HG03064 (cell line): Measurements from ENCODE around the gene TOPAZ1.

Experiments used
- ATAC-seq: cut with Tn5 transposase; IDR thresholded peaks from one replicate; pipeline ENCODE4 v1.9.1; 2021; ENCODE audit warnings: low read depth; ENCODE audit not compliant: unreplicated experiment

TOPAZ1 gene

GRCh38 chr3:44241706-44242105 lies at the start of gene TOPAZ1:
TOPAZ1 (plus strand) TSS chr3:44241886; CDS start chr3:44242054, 168 bp downstream.
- ATAC-seq, result no peak

GRCh38 chr3:44198284-44199269 lies 43.1 kb upstream of the TOPAZ1 start:
- no peak for ATAC-seq

GRCh38 chr3:44206261-44206660 lies 35.4 kb upstream of the TOPAZ1 start:
- ATAC-seq, result no peak

- no peak for ATAC-seq
Observed at GRCh38 chr3:44206862-44207652, 34.6 kb upstream of the TOPAZ1 start.

- no peak for ATAC-seq
Observed at GRCh38 chr3:44208086-44208485, 33.6 kb upstream of the TOPAZ1 start.

GRCh38 chr3:44208568-44208967 lies 33.1 kb upstream of the TOPAZ1 start:
- ATAC-seq, result no peak

GRCh38 chr3:44210967-44211366 lies 30.7 kb upstream of the TOPAZ1 start:
- ATAC-seq, result no peak

GRCh38 chr3:44222337-44222736 lies 19.3 kb upstream of the TOPAZ1 start:
- no peak for ATAC-seq

- ATAC-seq, result no peak
Observed at GRCh38 chr3:44223299-44223698, 18.4 kb upstream of the TOPAZ1 start.

- ATAC-seq, result no peak
Observed at GRCh38 chr3:44224131-44224530, 17.6 kb upstream of the TOPAZ1 start.

- no peak for ATAC-seq
Observed at GRCh38 chr3:44226573-44226972, 15.1 kb upstream of the TOPAZ1 start.

GRCh38 chr3:44227632-44228031 lies 14.1 kb upstream of the TOPAZ1 start:
- no peak for ATAC-seq

GRCh38 chr3:44228900-44229299 lies 12.8 kb upstream of the TOPAZ1 start:
- no peak for ATAC-seq

- ATAC-seq, result no peak
Observed at GRCh38 chr3:44232407-44232806, 9.3 kb upstream of the TOPAZ1 start.

GRCh38 chr3:44234648-44235268 lies 6.9 kb upstream of the TOPAZ1 start:
- ATAC-seq, result no peak

- ATAC-seq, result no peak
Observed at GRCh38 chr3:44235604-44236484, 5.8 kb upstream of the TOPAZ1 start.

- ATAC-seq, result no peak
Observed at GRCh38 chr3:44236485-44236908, 5.2 kb upstream of the TOPAZ1 start.

- ATAC-seq, result no peak
Observed at GRCh38 chr3:44237161-44237560, 4.5 kb upstream of the TOPAZ1 start.

- ATAC-seq, result no peak
Observed at GRCh38 chr3:44237665-44238064, 4.0 kb upstream of the TOPAZ1 start.

- ATAC-seq, result no peak
Observed at GRCh38 chr3:44238889-44239288, 2.8 kb upstream of the TOPAZ1 start.
